Erythroblast (primary cell): ENCODE measurements around the gene IDUA.

Experiments
- DNase-seq, 2 experiments: peaks; one replicate each; lab custom pipeline; 2025; lab: John Stamatoyannopoulos, UW
- GATA1 ChIP-seq: IDR thresholded peaks from 2 replicates; pipeline ENCODE4 v1.6.1; 2011; ENCODE audit warnings: low read depth, mild to moderate bottlenecking, control low read depth, low read length, moderate library complexity
- POLR2A ChIP-seq: IDR thresholded peaks from 2 replicates; pipeline ENCODE4 v1.6.1; 2011; ENCODE audit warnings: mild to moderate bottlenecking, low read length

IDUA gene

DNA sequence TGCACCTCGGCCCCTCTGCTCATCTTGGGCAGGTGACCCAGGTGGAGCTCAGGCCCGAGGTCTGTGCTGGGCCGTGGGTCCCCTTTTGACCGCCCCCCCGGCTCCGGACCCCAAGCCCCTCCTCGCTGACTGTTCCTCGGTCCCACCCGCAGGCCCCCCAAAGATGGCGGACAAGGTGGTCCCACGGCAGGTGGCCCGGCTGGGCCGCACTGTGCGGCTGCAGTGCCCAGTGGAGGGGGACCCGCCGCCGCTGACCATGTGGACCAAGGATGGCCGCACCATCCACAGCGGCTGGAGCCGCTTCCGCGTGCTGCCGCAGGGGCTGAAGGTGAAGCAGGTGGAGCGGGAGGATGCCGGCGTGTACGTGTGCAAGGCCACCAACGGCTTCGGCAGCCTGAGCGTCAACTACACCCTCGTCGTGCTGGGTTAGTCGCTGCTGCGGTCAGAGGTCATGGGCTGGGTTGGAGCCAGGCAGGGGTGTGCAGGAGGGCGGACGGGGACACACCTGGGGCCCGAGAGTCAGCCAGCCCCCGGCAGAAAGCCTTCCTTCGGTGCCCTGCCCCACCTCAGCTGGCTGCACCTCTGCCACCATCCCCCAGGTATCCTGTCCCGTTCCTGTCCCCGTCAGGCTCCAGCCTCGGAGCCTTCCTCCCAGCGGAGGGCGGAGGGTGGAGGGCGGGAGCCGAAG, 35.4 kb downstream of the IDUA start:
- DNase-seq, result no peak
- TF ChIP-seq GATA1, result no peak

DNA sequence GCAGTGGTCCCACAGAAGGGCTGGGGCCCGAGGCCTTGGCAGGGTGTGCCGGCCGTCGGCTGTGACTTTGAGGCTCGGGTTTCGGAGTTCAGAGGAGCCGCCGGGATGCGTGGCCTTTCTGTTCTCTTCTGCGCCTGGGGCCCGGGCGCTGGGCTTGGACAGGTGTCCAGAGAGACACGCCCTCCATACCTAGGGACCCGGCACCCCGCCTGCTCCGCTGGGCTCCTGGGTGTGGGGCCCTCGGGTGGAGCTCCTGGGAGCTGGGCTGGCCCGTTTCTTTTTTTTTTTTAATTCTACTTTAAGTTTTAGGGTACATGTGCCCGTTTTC, 35.9 kb downstream of the IDUA start:
- no peak for TF ChIP-seq POLR2A
- no peak for TF ChIP-seq GATA1
- no peak for DNase-seq

DNA sequence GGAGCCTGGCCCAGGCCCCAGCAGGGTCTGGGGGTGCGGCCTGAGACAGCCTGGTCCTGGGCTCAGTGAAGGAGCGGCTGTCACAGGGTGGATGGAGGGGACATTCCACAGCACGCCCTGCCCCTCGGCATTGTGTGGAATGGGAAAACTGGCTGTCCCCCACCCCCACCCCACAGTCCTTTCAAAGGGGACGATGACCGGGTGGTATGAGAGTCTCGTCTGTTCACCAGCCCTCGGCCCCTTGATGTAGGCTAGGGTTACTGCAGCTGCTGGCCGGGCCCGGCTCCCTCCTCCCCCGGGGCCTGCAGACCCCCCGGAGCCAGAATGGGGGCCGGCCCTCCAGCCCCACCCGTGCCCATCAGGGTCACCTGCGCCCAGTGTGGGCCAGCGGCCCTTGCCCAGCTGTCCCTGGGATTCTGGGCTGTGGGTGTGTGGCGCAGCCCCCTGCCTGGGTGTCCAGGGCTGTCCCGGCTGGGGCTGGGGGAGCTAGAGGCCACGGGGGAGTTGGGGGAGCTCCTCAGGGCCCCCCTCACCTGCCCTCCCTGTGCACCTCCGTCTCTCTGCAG, 36.3 kb downstream of the IDUA start:
- DNase-seq, result no peak
- TF ChIP-seq GATA1, result no peak
- no peak for TF ChIP-seq POLR2A

DNA sequence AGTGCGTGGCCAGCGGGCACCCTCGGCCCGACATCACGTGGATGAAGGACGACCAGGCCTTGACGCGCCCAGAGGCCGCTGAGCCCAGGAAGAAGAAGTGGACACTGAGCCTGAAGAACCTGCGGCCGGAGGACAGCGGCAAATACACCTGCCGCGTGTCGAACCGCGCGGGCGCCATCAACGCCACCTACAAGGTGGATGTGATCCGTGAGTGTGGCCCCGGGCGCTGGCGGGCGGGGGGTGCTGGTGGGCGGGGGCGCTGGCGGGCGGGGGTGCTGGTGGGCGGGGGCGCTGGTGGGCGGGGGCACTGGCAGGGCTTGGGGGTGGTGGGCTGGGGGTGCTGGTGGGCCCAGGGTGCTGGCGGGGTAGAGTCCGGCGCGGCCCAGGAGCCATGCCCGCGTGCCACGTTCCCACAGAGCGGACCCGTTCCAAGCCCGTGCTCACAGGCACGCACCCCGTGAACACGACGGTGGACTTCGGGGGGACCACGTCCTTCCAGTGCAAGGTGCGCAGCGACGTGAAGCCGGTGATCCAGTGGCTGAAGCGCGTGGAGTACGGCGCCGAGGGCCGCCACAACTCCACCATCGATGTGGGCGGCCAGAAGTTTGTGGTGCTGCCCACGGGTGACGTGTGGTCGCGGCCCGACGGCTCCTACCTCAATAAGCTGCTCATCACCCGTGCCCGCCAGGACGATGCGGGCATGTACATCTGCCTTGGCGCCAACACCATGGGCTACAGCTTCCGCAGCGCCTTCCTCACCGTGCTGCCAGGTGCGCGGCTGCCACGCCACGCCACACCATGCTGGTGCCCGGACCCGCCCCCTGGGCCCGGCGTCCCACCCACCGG, 37.3 kb downstream of the IDUA start:
- no peak for DNase-seq
- TF ChIP-seq GATA1, result no peak
- no peak for TF ChIP-seq POLR2A

DNA sequence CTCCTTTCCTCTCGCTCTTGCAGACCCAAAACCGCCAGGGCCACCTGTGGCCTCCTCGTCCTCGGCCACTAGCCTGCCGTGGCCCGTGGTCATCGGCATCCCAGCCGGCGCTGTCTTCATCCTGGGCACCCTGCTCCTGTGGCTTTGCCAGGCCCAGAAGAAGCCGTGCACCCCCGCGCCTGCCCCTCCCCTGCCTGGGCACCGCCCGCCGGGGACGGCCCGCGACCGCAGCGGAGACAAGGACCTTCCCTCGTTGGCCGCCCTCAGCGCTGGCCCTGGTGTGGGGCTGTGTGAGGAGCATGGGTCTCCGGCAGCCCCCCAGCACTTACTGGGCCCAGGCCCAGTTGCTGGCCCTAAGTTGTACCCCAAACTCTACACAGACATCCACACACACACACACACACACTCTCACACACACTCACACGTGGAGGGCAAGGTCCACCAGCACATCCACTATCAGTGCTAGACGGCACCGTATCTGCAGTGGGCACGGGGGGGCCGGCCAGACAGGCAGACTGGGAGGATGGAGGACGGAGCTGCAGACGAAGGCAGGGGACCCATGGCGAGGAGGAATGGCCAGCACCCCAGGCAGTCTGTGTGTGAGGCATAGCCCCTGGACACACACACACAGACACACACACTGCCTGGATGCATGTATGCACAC, 38.2 kb downstream of the IDUA start:
- no peak for DNase-seq

DNA sequence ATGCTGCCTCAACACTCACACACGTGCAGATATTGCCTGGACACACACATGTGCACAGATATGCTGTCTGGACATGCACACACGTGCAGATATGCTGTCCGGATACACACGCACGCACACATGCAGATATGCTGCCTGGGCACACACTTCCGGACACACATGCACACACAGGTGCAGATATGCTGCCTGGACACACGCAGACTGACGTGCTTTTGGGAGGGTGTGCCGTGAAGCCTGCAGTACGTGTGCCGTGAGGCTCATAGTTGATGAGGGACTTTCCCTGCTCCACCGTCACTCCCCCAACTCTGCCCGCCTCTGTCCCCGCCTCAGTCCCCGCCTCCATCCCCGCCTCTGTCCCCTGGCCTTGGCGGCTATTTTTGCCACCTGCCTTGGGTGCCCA, 39.3 kb downstream of the IDUA start:
- peak; percentile 17 to 25 for DNase-seq
- TF ChIP-seq GATA1 (no peak), POLR2A (no peak)

More for the DNA sequence above, 38.2 kb downstream of the IDUA start:
- TF ChIP-seq GATA1, result no peak
- no peak for TF ChIP-seq POLR2A

DNA sequence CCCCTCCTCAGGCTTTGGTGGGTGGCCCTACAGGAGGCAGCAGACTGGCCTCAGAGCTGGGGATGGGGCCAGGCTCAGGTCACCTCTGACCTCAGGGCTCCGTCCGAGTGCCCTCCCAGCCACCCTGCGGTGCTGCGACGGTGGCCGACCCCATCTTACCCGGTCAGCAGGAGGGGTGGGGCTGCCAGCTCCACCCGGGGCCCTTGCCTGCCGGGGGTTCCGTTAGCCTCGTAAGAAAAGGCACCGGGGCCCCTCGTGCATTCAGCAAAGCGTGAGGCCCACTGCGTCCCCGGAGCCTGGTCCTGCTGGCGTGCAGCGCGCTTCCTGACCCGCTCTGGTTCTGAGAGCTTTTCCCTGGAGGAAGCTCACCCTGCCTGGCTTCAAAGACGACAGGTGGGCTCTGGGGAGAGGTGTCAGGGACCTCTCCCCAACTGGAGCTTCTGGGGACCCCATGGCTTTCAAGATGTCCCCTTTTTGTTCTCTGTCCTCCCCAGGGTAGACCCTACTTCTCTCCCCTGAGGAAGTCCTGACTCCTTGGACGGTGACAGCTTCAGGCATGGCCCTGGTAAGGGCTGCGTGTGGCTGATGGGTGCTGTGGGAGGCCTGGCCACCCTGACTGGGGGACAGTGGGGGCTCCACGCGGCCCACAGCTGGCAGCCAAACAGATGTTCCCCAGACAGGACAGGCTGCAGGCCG, 40.5 kb downstream of the IDUA start:
- no peak for DNase-seq
- TF ChIP-seq POLR2A (no peak), GATA1 (no peak)

DNA sequence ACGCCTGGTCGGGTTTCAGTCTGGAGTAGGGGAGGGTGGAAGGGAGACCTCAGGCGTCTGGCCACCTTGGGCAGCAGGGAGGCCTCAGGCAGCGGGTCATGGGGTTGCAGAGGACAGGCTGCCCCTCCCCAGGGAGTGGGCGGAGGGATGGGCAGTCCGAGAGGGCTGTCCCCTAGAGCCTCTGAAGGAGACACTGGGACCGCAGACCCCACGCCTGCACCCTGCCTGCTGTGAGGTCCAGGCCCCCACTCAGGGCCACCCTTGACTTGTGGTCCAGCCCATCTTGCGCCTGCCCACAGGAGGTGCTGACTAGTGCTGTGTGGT, 41.0 kb downstream of the IDUA start:
- no peak for TF ChIP-seq GATA1
- no peak for TF ChIP-seq POLR2A

DNA sequence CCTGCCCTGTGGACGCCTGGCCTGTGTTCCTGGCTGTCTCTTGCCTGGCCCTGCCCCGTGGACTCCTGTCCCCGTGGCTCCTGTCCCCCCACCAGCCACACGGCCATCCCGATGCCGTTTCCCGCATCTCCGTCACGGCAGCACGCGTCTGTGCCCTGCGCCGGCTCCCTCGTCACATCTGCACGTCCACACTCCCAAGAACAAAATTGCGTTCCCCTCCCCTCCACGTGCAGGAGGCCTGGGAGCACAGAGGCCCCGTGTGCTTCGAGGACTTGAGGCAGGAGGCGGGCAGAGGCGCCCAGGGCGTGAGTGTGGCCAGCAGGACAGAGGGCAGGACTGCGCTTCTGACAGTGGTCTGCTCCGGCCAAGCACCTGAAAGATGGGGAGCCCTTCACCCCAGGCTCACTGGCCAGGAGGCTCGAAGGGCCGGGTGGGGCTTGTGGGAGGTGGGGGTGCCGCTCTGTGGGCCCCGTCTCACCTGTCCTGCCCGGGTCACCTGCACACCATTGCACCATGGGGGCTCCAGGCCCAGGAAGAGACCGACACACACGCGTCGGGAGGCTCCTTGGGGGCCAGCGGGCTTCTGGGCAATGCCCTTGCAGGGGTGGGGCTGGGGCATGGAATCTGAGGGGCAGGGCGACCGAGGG, 41.9 kb downstream of the IDUA start:
- no peak for DNase-seq
- TF ChIP-seq GATA1, result no peak

More for the DNA sequence above, 41.0 kb downstream of the IDUA start:
- DNase-seq, result no peak

DNA sequence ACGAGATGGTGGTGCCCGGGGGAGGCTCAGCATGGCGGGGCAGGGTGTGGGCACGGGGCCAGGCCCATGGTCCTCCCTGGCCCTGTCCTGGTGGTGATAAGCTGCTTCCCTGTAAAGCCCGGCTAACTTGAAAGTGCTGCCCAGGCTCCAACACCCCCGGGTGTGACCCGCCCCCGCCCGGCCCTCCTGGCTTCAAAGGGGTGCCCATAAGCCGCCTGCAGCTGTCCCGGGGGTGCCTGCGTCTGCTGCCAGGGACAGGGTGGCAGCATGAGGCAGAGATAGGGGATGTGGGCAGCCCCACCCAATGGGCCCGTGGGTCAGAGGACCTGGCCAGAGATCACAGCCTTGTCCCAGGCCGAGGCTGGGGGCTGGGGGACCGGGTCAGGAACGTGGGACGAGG, 42.7 kb downstream of the IDUA start:
- TF ChIP-seq GATA1 (no peak), POLR2A (peak; percentile 11)
- DNase-seq, result no peak

DNA sequence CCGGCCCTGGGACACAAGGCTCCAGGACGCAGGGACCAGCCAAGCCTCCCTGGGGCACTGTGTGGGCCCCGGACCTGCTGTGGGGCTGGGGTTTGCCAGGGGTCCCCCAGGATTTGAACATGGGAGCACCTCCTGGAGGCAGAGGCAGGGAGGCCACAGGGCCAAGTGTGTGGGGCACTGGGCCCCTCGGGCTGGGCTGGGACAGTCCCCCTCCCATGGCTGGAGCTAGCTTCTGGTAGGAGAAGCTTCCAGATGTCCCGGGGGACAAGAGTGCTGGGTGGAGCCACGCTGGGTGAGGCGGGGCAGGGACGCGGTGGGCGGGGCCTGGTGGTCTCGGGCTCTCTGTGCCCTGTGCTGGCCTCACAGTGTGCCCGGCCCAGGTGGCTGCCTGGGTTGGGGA, 43.2 kb downstream of the IDUA start:
- DNase-seq, result no peak
- TF ChIP-seq POLR2A (no peak), GATA1 (no peak)

DNA sequence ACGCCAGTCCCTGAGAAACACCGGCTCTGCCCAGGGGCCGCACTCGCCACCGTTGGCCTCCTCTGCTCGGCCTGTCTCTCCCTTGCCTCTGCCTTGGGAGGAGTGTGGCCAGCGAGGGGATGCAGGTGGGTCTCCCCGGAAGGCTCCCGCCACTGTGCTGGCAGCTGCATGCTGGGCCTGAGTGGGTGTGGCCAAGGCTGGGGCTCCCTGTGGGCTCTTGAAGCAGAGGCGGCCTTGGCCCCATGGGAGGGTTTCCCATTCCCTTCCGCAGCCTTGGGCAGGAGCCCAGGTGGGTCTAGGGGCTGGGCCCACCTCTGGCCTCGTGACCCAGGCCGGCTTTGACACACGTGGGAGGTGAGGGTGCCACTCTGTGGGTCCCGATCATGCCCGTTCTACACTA, 43.7 kb downstream of the IDUA start:
- no peak for TF ChIP-seq GATA1
- TF ChIP-seq POLR2A, result no peak
- DNase-seq, result no peak

DNA sequence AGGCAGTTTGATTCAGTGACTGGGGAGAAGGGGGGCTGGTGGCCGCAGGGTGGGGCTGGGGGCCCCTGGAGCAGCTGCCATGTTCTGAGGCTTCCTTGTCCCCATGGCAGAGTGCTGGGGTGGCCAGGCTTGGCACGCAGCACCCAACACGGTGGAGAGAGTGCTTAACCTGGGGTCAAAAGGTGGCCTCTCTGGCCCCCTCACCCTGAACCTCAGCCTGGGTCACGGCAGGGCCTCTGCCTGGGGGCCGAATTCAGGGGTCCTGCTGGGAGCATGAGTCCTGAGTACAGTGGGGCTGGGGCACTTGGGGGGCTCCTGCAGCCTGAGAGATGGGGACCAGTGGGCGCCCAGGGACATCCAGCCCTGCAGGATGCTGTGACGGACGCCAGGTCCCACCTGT, 44.5 kb downstream of the IDUA start:
- TF ChIP-seq POLR2A, result no peak
- TF ChIP-seq GATA1, result no peak
- DNase-seq, result no peak
